ENCODE results near the gene TM6SF1. TPM values are rescaled to one million over a fixed set of nuclear protein-coding genes. Genes with fewer than 3 reads are reported as not detected.
"Not testable (repeated sequence)": the region's sequence is repeated elsewhere in the genome, so short reads cannot be mapped to it uniquely, and the experiment has no call there.

The TM6SF1 gene
- total and polyA plus RNA-seq, 5 donors: 13.8 to 20.9 (median 15.7) TPM

GRCh38 chr15:83115831-83116565 is 8.6 kb downstream of the TM6SF1 start:
- no peaks in the 10 kb centered on the region for H3K27me3 ChIP-seq (ENCODE audit: control insufficient read depth, insufficient read depth)
- WGBS: 94% methylated on average over 11 of the region's 11 CpGs
- intact Hi-C loops (cut with DNase I): loop anchor here in 1 of 4 donors (10.0 kb wide), 1 partner anchor 101 kb away; the partner anchor contains the start of gene C15orf40
- no peak for ATAC-seq
- H3K4me1 ChIP-seq (ENCODE audit: control insufficient read depth, insufficient read depth, low read length): peaks cover 11% of the 10 kb centered on the region
- DNase-seq: no peak
- H3K9me3 ChIP-seq (ENCODE audit: control insufficient read depth, low read length): no peaks in the 10 kb centered on the region
- H3K27ac ChIP-seq (ENCODE audit: low read length): no peak overlapping the region
- H3K4me3 ChIP-seq (ENCODE audit: low read length): no peak overlapping the region

GRCh38 chr15:83118291-83118827 is 10.9 kb downstream of the TM6SF1 start:
- Histone ChIP-seq H3K9me3 (ENCODE audit: control insufficient read depth, low read length) (no peaks in the 10 kb centered on the region), H3K27me3 (ENCODE audit: control insufficient read depth, insufficient read depth) (no peaks in the 10 kb centered on the region), H3K4me1 (ENCODE audit: control insufficient read depth, insufficient read depth, low read length) (peaks cover 5% of the 10 kb centered on the region), H3K27ac (ENCODE audit: low read length) (no peak overlapping the region), H3K4me3 (ENCODE audit: low read length) (no peak overlapping the region)
- no peak for DNase-seq
- WGBS: 73% methylated on average over 6 of the region's 6 CpGs
- intact Hi-C loops (cut with DNase I): loop anchor here in 1 of 4 donors (10.0 kb wide), 1 partner anchor 104 kb away; the partner anchor contains the start of gene C15orf40
- ATAC-seq: no peak

- H3K4me1 ChIP-seq (ENCODE audit: control insufficient read depth, insufficient read depth, low read length): peaks cover 2% of the 10 kb centered on the region
- 91% methylated on average over 4 of the region's 4 CpGs for WGBS
- intact Hi-C loops (cut with DNase I): loop anchor here in 1 of 4 donors (10.0 kb wide), 1 partner anchor 104 kb away; the partner anchor contains the start of gene C15orf40
- H3K27ac ChIP-seq (ENCODE audit: low read length): no peak overlapping the region
- DNase-seq (no peak), ATAC-seq (no peak)
- no peaks in the 10 kb centered on the region for H3K9me3 ChIP-seq (ENCODE audit: control insufficient read depth, low read length)
- H3K27me3 ChIP-seq (ENCODE audit: control insufficient read depth, insufficient read depth): no peaks in the 10 kb centered on the region
- no peak overlapping the region for H3K4me3 ChIP-seq (ENCODE audit: low read length)
Measured at GRCh38 chr15:83118968-83119367, 11.5 kb downstream of the TM6SF1 start.

GRCh38 chr15:83119968-83120581 is 12.6 kb downstream of the TM6SF1 start:
- ATAC-seq (no peak), DNase-seq (no peak)
- H3K27me3 ChIP-seq (ENCODE audit: control insufficient read depth, insufficient read depth): no peaks in the 10 kb centered on the region
- no peak overlapping the region for H3K27ac ChIP-seq (ENCODE audit: low read length)
- H3K4me3 ChIP-seq (ENCODE audit: low read length): no peak overlapping the region
- intact Hi-C loops (cut with DNase I): loop anchor here in 1 of 4 donors (10.0 kb wide), 1 partner anchor 105 kb away; the partner anchor contains the start of gene C15orf40
- 83% methylated on average over 9 of the region's 9 CpGs for WGBS
- H3K9me3 ChIP-seq (ENCODE audit: control insufficient read depth, low read length): no peaks in the 10 kb centered on the region
- no peaks in the 10 kb centered on the region for H3K4me1 ChIP-seq (ENCODE audit: control insufficient read depth, insufficient read depth, low read length)

- 98% methylated on average over 1 of the region's 1 CpG for WGBS
- Histone ChIP-seq H3K4me3 (ENCODE audit: low read length) (no peak overlapping the region), H3K27me3 (ENCODE audit: control insufficient read depth, insufficient read depth) (no peaks in the 10 kb centered on the region), H3K27ac (ENCODE audit: low read length) (no peak overlapping the region), H3K4me1 (ENCODE audit: control insufficient read depth, insufficient read depth, low read length) (no peaks in the 10 kb centered on the region), H3K9me3 (ENCODE audit: control insufficient read depth, low read length) (no peaks in the 10 kb centered on the region)
- DNase-seq: no peak
- ATAC-seq: no peak
- intact Hi-C loops (cut with DNase I): no loop called here
Measured at GRCh38 chr15:83123529-83123928, 16.1 kb downstream of the TM6SF1 start.

GRCh38 chr15:83127547-83128150 is 20.2 kb downstream of the TM6SF1 start:
- 62% methylated on average over 3 of the region's 3 CpGs for WGBS
- intact Hi-C loops (cut with DNase I): no loop called here

DNA sequence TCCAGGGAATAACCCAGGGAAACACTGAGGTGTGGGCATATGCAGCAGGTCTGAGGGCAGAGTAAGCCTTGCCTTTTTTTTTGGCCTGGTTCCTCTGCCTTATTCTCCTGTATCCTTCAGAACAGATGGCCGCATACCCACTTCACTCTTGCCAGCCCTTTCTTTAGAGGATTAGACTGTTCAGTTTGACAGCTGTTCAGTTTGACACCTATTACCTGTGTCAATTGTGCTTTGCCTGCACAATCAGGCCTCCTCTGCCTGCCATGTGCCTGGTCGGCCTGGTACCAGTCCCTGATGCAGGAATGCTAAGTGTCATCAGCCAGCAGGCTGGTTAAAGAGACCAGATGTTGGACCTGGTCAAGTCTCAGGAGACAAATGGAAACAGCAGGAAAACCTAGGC is 22.3 kb downstream of the TM6SF1 start:
- Histone ChIP-seq H3K4me3 (ENCODE audit: low read length) (no peak overlapping the region), H3K27ac (ENCODE audit: low read length) (no peak overlapping the region), H3K4me1 (ENCODE audit: control insufficient read depth, insufficient read depth, low read length) (no peaks in the 10 kb centered on the region), H3K27me3 (ENCODE audit: control insufficient read depth, insufficient read depth) (no peaks in the 10 kb centered on the region), H3K9me3 (ENCODE audit: control insufficient read depth, low read length) (no peaks in the 10 kb centered on the region)
- ATAC-seq (peak in 1 of 2 donors; percentile 26), DNase-seq (no peak)
- intact Hi-C loops (cut with DNase I): no loop called here
- WGBS: 89% methylated on average over 2 of the region's 2 CpGs

More at GRCh38 chr15:83127547-83128150, 20.2 kb downstream of the TM6SF1 start:
- DNase-seq (no peak), ATAC-seq (no peak)
- H3K4me3 ChIP-seq (ENCODE audit: low read length): no peak overlapping the region
- no peak overlapping the region for H3K27ac ChIP-seq (ENCODE audit: low read length)
- no peaks in the 10 kb centered on the region for H3K9me3 ChIP-seq (ENCODE audit: control insufficient read depth, low read length)
- H3K4me1 ChIP-seq (ENCODE audit: control insufficient read depth, insufficient read depth, low read length): no peaks in the 10 kb centered on the region
- H3K27me3 ChIP-seq (ENCODE audit: control insufficient read depth, insufficient read depth): no peaks in the 10 kb centered on the region

DNA sequence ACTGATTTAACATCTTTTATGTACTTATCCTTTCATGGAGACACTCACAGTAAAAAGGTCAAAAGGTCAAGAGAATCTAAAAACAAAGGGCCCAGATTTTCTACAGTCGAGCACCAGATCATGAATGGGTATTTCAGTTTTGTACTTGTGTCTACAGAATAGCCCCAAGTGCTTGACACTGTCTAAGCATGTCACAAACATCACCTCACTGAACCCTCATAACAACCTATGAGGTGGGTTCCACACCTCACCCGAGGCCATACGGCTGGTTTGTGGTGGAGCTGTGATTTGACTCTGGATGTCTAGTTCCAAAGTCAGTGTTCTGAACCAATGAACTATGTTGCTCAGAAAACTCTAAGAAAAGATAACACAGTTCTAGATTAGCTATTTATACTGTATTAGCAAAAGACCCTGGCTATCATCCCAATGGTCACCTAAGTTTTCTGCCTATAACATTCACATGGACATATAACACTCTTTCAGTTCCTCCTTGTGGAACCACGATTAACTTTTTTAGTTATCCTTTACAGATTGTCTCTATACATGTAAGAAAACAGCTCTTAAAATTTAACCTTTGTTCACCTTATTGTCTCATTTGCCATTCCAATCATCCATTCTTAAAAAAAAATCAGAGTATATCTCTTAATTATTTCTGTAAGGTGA is 25.5 kb downstream of the TM6SF1 start:
- no peak for ATAC-seq
- DNase-seq: no peak
- 90% methylated on average over 4 of the region's 4 CpGs for WGBS
- Histone ChIP-seq H3K27me3 (ENCODE audit: control insufficient read depth, insufficient read depth) (no peaks in the 10 kb centered on the region), H3K4me3 (ENCODE audit: low read length) (no peak overlapping the region), H3K4me1 (ENCODE audit: control insufficient read depth, insufficient read depth, low read length) (no peaks in the 10 kb centered on the region), H3K27ac (ENCODE audit: low read length) (no peak overlapping the region), H3K9me3 (ENCODE audit: control insufficient read depth, low read length) (no peaks in the 10 kb centered on the region)
- intact Hi-C loops (cut with DNase I): no loop called here

DNA sequence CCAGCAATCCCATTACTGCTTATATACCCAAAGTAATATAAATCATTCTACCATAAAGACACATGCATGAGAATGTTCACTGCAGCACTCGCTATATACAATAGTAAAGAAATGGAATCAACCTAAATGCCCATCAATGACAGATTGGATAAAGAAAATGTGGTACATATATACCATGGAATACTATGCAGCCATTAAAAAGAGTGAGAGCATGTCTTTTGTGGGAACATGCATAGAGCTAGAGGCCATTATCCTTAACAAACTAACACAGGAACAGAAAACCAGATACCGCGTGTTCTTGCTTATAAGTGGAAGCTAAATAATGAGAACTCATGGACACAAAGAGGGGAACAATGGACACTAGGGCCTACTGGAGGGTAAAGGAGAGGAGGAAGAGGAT is 34.7 kb downstream of the TM6SF1 start:
- H3K27me3 ChIP-seq (ENCODE audit: control insufficient read depth, insufficient read depth); intact Hi-C loops (cut with DNase I); ATAC-seq; H3K27ac ChIP-seq (ENCODE audit: low read length); DNase-seq; H3K4me1 ChIP-seq (ENCODE audit: control insufficient read depth, insufficient read depth, low read length); H3K4me3 ChIP-seq (ENCODE audit: low read length); H3K9me3 ChIP-seq (ENCODE audit: control insufficient read depth, low read length): not testable (repeated sequence)
- 98% methylated on average over 3 of the region's 3 CpGs for WGBS

- Histone ChIP-seq H3K9me3 (ENCODE audit: control insufficient read depth, low read length) (no peaks in the 10 kb centered on the region), H3K4me1 (ENCODE audit: control insufficient read depth, insufficient read depth, low read length) (no peaks in the 10 kb centered on the region), H3K4me3 (ENCODE audit: low read length) (no peak overlapping the region), H3K27ac (ENCODE audit: low read length) (no peak overlapping the region), H3K27me3 (ENCODE audit: control insufficient read depth, insufficient read depth) (no peaks in the 10 kb centered on the region)
- 86% methylated on average over 3 of the region's 3 CpGs for WGBS
- intact Hi-C loops (cut with DNase I): no loop called here
- no peak for DNase-seq
- no peak for ATAC-seq
Measured at GRCh38 chr15:83144771-83145170, 37.3 kb downstream of the TM6SF1 start.

Data from right cardiac atrium (tissue), 5 donors.